Osteocyte (in vitro differentiated cells): Measurements from ENCODE around the gene MGP. TPM values are rescaled to one million over a fixed set of nuclear protein-coding genes. Genes with fewer than 3 reads are reported as not detected.

Source experiments
- DNase-seq: peaks from one replicate; pipeline ENCODE4 v3.0.0; 2021; ENCODE audit warnings: mixed read lengths; ENCODE audit not compliant: unreplicated experiment; ENCODE audit errors: extremely low spot score
- H3K27ac Mint-ChIP-seq: one replicate; pipeline ENCODE4 v1.8.0; 2021; ENCODE audit warnings: mild to moderate bottlenecking, mixed read lengths; ENCODE audit not compliant: unreplicated experiment
- H3K27me3 Mint-ChIP-seq: one replicate; pipeline ENCODE4 v1.8.0; 2021; ENCODE audit warnings: mixed read lengths; ENCODE audit not compliant: unreplicated experiment
- H3K36me3 Mint-ChIP-seq: one replicate; pipeline ENCODE4 v1.8.0; 2021; ENCODE audit warnings: mixed read lengths; ENCODE audit not compliant: unreplicated experiment
- H3K4me1 Mint-ChIP-seq: one replicate; pipeline ENCODE4 v1.8.0; 2021; ENCODE audit warnings: mixed read lengths; ENCODE audit not compliant: unreplicated experiment
- H3K4me3 Mint-ChIP-seq: one replicate; pipeline ENCODE4 v1.8.0; 2021; ENCODE audit warnings: mild to moderate bottlenecking, moderate library complexity, mixed read lengths; ENCODE audit not compliant: unreplicated experiment
- H3K9me3 Mint-ChIP-seq: one replicate; pipeline ENCODE4 v1.8.0; 2021; ENCODE audit warnings: mixed read lengths; ENCODE audit not compliant: unreplicated experiment
- CTCF ChIP-seq: fragments of 200-600 bp; sonication (generic); IDR thresholded peaks from 2 replicates; pipeline ENCODE4 v1.5.0; 2021; ENCODE audit warnings: antibody characterized with exemption, mild to moderate bottlenecking, moderate library complexity
- total RNA-seq: library from RNA; stranded (reverse); gene quantifications from 2 replicates; pipeline ENCODE4 v1.2.1, GENCODE V29; 2021

MGP gene
- total RNA-seq, 1 donor from 2014 or later: 74.1 TPM

- peaks cover 35% of the 10 kb centered on the region for H3K4me1 Mint-ChIP-seq
- H3K27ac Mint-ChIP-seq: no peak overlapping the region
- no peak for TF ChIP-seq CTCF
- DNase-seq: no peak
- H3K4me3 Mint-ChIP-seq: no peak overlapping the region
- no peaks in the 10 kb centered on the region for H3K27me3 Mint-ChIP-seq
- no peaks in the 10 kb centered on the region for H3K36me3 Mint-ChIP-seq
- H3K9me3 Mint-ChIP-seq: no peaks in the 10 kb centered on the region
These were observed 52.3 kb downstream of the MGP start for GRCh38 chr12:14833336-14833735.

Other genes with a start within 250 kb of the MGP start
- not detected in 2 replicates for gene GUCY2C, start 189.3 kb downstream of the MGP start, total RNA-seq
- gene WBP11, start 82.4 kb downstream of the MGP start, total RNA-seq: 62.4 and 64.3 TPM in 2 replicates
- gene C12orf60, start 82.2 kb downstream of the MGP start, total RNA-seq: 0.84 and 1.2 TPM in 2 replicates
- not detected in 2 replicates for gene SMCO3, start 71.7 kb downstream of the MGP start, total RNA-seq
- gene ART4, start 42.3 kb downstream of the MGP start, total RNA-seq: not detected in 2 replicates
- gene ERP27, start 52.7 kb upstream of the MGP start, total RNA-seq: 0.50 and 0.70 TPM in 2 replicates
- 13.8 and 14.4 TPM in 2 replicates for gene ARHGDIB, start 75.7 kb upstream of the MGP start, total RNA-seq
- not detected in 2 replicates for gene PDE6H, start 87.2 kb upstream of the MGP start, total RNA-seq